Activated CD8-positive, alpha-beta memory T cell treated with anti-CD3 and anti-CD28 coated beads for 36 hours (primary cell): Measurements from ENCODE around the gene GYPA. TPM values are rescaled to one million over a fixed set of nuclear protein-coding genes. Genes with fewer than 3 reads are reported as not detected.
"Not testable (repeated sequence)": the region's sequence is repeated elsewhere in the genome, so short reads cannot be mapped to it uniquely, and the experiment has no call there.

Experiments
- CTCF ChIA-PET: fragments of 350-600 bp; sonication (Branson Sonifier 250); formaldehyde crosslinking; loops from one replicate; lab custom pipeline; 2021; ENCODE audit warnings: antibody characterized with exemption; lab: Charles Lee
- POLR2A ChIA-PET: fragments of 350-600 bp; sonication (Branson Sonifier 250); formaldehyde crosslinking; loops from one replicate; lab custom pipeline; 2021; ENCODE audit warnings: antibody characterized with exemption; lab: Charles Lee
- total RNA-seq, 2 experiments: library from RNA; stranded (reverse); gene quantifications; one replicate each; pipeline ENCODE4 v1.2.3, GENCODE V29; 2021

GYPA gene
- total RNA-seq, 2 experiments from 2014 or later, result not detected

DNA sequence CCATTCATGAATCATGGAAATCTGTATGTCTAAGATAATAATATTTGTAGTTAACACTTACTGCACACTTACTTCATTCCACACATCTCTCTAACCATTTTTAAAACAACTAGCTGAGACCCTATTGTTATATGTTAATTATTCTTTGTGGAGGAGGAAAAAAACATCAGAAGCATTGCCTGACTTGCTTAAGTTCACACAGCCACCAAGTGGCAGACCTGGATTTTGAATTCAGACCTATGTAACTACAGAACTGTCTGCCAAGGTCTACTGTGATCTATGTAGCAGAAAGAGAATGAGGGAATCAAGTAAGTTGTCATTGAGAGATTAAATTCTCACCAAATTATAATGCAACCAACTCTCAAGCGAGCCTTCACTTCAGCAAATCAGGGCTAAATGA lies 10.4 kb downstream of the GYPA start:
- CTCF ChIA-PET, POLR2A ChIA-PET: not testable (repeated sequence)

DNA sequence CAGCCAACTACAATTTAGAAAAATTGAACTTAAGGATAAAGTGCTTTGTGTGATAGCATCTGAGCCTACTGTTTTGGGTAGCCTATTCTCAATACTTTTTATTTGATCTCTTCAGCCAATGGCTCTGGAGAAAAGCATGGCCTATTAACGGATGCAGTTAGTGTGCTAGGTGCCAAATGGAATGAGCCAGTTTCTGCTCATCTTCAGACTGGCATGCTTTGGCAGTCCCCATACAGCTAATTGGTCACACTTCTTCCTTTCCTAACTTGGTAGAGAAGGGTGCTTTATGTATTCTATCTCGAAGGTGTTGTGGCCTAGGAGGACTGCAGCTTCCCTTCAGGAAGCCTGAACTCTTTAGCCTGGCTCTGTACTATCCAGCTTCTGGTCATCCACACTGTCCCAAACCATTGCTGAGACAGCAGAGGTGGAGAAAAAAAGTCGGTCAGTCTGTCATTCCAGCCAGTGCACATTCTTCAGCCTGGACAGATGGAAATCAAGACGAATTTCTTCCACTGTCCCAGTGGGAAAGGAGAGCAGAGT lies 11.1 kb downstream of the GYPA start:
- POLR2A ChIA-PET, CTCF ChIA-PET: not testable (repeated sequence)

DNA sequence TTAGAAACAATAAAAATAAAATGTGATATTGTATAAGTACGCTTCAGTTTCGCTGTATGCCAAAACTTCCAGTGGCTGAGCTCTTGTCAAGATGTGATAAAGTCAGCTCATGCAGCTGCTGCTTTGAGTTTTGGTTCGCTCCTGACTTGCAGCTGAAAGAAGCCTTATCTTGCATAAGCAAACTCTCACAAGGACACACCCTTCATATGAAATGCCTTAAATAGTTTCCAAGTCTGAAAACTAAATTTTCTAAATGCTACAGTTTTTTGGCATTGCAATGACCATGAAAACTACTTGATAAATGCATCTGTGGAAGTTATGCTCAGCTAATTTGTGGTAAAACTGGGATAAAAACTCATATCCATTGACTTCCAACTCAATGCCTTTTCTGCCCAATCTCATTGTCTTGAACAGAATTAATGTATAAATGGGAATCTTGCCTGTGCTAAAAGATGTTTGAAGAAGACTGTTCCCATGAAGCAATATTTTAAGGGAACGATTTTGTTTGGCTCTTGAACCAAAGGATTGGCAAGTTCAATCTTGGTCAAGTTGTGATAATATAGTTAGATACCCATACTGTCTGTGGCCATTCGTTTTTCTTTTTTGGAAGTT lies 11.7 kb downstream of the GYPA start:
- POLR2A ChIA-PET, CTCF ChIA-PET: not testable (repeated sequence)

DNA sequence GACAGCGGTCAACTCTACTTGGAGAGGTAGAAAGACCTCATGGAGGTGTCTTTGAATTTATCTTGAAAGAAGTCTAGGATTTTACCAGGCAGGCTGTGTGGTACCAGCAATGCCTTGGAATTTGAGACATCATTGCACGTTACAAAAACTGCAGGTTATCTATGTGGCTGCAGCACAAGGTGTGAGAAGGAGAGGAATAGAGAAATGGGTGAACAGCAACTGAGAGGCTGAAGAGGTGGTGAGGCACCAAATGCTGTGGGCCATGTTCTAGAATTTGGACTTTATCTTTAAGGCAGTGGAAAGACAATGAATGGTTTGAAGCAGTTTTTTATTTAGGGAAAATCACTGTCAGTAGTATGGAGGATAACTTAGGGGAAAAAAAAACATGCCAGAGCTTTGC lies 15.4 kb downstream of the GYPA start:
- CTCF ChIA-PET, result not testable (repeated sequence)

DNA sequence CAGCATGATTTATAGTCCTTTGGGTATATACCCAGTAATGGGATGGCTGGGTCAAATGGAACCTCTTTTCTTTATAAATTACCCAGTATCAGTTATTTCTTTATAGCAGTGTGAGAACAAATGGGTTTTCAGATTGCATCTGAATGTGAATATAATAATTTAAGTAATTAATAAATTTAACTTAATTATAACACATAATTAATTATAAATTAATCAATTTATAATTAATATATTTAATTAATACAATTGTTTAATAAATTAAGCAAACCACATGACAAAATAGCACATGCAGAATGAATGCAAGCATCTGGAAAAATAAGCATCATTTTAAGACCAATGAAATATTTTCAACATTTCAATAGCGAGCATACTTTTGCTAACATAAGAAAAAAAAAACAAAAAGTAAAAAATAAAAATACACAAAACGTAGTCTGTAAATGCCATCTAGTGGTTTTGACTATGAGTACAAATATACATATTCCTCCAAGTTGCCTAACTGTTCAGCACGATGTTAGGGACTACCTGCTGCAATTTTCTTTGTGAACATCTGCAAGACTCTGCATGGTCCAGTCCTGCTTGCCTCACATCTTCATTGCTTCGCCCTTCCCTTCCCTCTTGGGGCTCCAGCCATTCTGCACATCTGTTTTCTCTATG lies 16.4 kb downstream of the GYPA start:
- CTCF ChIA-PET, POLR2A ChIA-PET: not testable (repeated sequence)

More for the DNA sequence above, 15.4 kb downstream of the GYPA start:
- POLR2A ChIA-PET, result not testable (repeated sequence)

DNA sequence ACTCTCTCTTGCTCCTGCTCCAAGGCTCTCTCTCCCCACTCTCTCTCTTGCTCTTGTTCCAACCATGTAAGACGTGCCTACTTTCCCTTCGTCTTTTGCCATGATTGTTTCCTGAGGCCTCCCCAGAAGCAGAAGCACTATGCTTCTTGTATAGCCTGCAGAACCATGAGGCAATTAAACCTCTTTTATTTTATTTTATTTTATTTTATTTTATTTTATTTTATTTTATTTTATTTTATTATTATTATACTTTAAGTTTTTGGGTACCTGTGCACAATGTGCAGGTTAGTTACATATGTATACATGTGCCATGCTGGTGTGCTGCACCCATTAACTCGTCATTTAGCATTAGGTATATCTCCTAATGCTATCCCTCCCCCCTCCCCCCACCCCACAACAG lies 17.2 kb downstream of the GYPA start:
- CTCF ChIA-PET, POLR2A ChIA-PET: not testable (repeated sequence)

DNA sequence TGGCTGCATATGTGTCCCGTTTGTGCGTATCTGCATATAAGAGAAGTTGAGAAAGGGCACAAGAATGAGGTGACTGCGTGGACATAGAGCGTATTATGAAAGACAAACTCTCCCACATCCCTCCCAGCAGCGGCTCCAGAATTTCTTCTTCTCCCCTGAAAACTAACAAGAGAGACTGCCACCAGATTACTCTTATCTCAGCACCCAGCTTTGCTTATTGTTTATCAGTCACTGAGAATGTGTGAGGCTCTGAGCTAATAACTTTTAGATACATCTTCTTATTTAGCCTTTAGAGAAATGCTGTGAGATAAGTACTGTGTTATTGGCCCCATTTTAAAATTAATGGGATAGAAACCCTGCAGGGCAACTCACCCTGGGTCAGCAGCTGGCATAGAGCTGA lies 20.8 kb downstream of the GYPA start:
- POLR2A ChIA-PET, CTCF ChIA-PET: not testable (repeated sequence)

DNA sequence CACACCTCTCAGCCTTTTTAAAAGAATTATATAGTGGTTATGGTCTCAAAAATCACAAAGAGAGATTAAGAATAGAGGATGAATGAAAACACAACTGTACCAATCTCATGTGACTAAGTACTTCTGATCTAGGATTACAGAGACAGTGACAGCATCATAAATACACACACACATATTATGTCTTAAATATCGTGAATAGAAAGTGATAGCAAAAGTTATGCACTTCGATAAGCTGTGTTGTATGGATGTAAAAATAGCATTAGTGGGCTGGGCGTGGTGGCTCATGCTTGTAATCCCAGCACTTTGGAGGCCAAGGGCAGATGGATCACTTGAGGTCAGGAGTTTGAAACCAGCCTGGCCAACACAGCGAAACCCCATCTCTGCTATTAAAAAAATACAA lies 25.0 kb downstream of the GYPA start:
- CTCF ChIA-PET, result no interaction called here
- POLR2A ChIA-PET, result no interaction called here

DNA sequence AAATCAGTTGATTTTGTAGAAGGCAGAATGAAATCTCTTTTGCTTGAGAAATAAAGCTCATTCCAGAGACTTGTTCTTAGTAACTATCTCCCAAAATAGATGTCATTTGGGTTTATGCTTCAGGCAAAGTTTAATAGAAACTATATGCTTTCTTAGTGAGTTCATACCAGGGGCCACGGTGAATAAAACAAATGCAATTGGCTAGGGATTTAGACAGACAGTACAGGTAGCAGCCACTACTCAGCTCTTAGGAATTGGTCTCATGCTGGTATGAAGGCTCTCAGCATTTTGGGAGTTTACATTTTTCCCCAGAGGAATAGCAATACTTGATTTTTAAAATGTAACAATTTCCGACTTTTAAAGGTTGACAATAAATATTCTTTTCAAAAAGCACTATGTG lies 27.0 kb downstream of the GYPA start:
- CTCF ChIA-PET, result no interaction called here
- POLR2A ChIA-PET, result no interaction called here

DNA sequence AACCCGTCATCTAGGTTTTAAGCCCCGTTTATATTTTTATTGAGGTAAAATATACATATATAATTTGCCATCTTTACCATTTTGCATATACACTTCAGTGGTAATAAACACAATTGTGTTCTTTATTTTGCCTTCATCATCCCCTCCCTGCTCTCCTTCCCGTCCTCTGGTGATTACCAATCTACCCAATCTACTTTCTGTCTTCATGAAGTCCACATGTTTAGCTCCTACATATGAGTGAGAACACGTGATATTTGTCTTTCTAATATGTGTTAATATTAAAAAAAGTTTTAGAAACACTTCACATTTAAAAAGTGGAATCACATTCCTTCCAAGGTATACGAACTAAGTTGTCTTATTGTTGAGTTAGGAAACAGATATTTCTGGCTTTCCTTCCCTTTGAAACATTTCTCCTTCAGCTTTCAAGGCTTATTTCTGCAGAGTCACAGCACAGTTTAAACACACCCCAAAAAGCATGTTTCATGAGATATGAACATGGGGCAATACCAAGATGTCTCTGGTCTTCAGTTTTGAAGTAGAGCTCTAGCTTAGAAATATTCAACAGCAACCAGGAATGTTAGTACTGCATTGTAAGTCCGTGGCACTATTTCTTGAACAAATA lies 35.9 kb downstream of the GYPA start:
- POLR2A ChIA-PET, result no interaction called here
- CTCF ChIA-PET, result no interaction called here

DNA sequence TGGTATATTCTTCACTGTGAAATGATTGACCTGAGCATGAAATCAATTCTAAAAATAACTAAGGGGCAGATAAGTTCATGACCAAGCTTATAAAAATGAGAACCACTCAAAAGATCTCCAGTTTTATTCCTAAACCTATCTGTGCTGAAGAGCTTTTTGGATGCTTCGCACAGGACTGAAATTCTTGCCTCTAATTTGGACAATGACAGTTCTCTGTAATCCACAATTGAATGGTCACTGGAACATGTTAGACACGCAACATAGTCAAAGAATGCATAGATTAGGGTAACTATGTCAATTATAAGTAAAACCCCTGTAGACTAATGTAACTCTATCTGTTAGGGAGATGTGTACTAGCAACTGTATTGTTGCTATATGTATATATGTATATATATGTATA lies 42.7 kb downstream of the GYPA start:
- CTCF ChIA-PET, POLR2A ChIA-PET: not testable (repeated sequence)

DNA sequence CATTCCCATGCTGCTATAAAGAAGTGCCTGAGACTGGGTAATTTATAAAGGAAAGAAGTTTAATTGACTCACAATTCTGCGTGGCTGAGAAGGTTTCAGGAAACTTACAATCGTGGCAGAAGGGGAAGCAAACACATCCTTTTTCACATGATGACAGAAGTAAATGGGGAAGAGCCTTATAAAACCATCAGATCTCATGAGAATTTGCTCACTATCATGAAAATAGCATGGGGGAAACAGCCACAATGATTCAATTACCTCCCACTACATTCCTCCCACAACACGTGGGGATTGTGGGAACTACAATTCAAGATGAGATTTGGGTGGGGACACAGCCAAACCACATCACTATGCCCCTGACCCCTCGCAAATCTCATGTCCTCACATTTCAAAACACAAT lies 46.5 kb downstream of the GYPA start:
- POLR2A ChIA-PET, result not testable (repeated sequence)

DNA sequence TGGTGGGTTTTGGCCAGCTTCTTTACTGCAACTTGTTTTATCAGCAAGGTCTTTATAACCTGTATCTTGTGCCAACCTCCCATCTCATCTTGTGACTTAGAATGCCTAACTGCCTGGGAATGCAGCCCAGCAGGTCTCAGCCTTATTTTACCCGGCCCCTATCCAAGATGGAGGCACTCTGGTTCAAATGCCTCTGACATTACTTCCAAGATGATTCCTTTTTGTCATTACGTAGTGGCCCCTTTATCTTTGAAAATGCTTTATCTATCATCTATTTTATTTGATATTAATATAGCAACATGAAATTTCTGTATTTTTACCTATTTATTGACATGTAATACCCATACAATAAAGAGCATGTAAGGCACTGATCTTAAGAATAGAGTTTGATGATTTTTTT lies 49.3 kb downstream of the GYPA start:
- POLR2A ChIA-PET, CTCF ChIA-PET: not testable (repeated sequence)

More for the DNA sequence above, 46.5 kb downstream of the GYPA start:
- CTCF ChIA-PET, result not testable (repeated sequence)

DNA sequence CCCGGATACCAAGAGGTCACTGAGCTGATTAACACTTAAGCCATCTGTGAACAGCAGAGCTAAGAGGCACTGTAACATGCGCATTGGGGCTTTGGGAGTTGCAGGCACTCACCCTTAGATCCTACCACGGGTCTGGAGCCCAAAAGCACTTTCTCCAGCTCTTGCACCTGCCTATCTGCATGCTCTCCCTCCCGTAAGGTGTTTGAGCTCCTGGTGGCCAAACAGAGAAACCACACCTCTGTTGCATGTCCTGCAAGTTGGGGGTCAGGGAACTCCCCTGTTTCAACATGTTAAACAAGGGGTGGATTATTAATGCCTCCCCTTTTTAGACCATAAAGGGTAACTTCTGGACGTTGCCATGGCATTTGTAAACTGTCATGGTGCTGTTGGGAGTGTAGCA lies 49.8 kb downstream of the GYPA start:
- POLR2A ChIA-PET, result no interaction called here
- CTCF ChIA-PET, result no interaction called here

DNA sequence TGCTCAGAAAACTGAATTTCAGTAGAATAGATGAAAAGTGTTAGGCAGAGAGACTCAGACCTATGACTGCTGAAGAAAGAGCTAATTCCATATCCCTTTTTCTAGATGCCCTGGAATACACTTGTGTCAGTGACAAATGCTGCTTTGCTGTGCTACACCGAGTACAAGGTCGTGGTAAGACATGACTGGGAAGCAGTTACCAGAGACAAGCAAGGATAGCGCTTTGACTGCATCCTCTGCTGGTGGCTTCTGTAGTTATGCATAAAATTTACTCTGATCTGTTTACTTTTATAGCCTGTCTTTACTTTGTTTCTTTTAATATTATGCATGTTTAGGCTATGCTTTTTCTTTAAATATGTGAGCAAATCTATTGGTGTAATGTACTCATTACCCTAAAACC lies 58.5 kb downstream of the GYPA start:
- CTCF ChIA-PET, result not testable (repeated sequence)

DNA sequence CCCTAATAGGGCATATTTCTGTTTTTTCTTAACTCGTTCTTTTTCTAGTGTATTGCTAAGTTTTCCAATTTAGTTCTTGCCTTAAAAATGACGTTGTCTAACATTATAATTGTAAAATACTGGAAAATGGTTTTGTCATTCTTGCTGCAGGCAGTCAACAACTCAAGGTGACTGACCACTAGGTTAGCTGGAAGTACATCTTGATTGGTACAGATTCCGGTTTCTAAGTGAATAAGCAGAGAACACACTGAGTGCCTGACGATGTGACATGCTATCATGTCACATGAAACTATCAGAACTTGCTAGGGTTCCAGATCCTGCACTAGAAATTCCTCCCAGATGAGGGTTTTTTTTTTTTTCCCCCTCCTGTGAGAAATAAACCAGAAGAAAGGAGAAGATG lies 60.4 kb downstream of the GYPA start:
- POLR2A ChIA-PET, CTCF ChIA-PET: not testable (repeated sequence)

More for the DNA sequence above, 58.5 kb downstream of the GYPA start:
- POLR2A ChIA-PET, result not testable (repeated sequence)

DNA sequence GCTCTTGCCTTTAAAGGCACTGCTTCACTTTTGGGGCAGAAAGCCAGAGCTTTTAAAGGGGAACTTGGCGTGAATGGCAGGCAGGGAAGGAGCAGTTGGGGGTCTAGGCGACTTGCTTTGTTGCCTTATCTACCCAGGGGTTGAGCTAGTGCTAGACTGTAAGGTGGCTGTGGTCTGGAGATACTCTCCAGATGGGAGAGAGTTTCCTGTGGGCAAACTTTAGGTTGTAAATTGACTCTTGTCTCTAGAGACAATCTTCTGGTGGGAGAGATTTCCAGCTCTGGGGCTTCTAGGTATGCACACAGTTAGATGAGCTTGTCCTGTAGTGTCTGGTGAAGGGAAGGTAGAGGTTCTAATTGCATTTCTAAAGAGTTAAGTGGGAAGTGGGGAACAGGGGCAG lies 61.8 kb downstream of the GYPA start:
- CTCF ChIA-PET, result not testable (repeated sequence)

DNA sequence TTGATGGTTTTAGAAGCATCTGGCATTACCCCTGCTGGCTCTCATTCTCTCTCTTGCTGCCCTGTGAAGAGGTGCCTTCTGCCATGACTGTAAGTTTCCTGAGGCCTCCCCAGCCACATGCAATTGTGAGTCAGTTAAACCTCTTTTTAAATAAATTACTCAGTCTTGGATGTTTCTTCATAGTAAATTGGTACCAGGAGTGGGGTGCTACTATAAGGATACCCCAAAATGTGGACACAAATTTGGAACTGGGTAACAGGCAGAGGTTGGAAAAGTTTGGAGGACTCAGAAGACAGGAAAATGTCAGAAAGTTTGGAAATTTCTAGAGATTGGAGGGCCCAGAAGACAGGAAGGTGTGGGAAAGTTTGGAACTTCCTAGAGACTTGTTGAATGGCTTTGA lies 79.0 kb downstream of the GYPA start:
- POLR2A ChIA-PET, result not testable (repeated sequence)

More for the DNA sequence above, 61.8 kb downstream of the GYPA start:
- POLR2A ChIA-PET, result not testable (repeated sequence)

DNA sequence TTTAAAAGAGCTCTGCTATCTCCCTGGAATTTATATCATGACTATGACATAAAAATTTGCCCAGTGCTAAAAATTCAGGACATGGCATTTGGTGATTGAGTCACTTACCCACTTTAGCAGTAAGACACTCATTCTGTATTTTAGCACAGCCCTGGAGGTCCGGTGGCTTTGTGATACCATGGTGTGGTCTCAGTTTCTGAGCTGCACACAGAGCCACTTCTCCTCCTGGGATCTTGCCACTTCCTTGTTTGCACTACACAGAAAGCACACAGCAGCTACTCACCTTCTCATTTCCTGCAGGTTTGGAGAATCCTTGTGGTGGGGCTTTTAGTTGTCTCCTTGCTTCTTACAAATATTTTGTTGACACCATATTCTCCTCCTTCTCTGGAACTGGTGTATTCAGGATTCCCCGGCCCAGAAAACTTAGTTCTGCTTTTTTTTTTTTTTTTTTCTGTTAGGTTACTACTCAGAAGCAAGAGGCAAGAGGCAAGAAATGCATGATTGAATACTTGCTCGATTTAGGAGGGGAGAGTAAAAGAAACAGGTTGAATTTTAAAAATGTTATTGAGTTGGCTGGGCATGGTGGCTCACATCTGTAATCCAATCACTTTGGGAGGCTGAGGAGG lies 80.2 kb downstream of the GYPA start:
- CTCF ChIA-PET, POLR2A ChIA-PET: not testable (repeated sequence)

More for the DNA sequence above, 79.0 kb downstream of the GYPA start:
- CTCF ChIA-PET, result not testable (repeated sequence)
